DND-41 (cell line): Measurements from ENCODE around the gene RITA1.

ENCODE experiments used
- ATAC-seq: fragments of 200-7000 bp; cut with Tn5 transposase; 3 replicates; pipeline ENCODE4 v1.9.1; 2021; ENCODE audit warnings: low read depth; ENCODE audit not compliant: insufficient read depth
- DNase-seq: peaks from one replicate; pipeline ENCODE4 v3.0.0-alpha.2; 2020
- H2AFZ ChIP-seq: 2 replicates; pipeline ENCODE4 v1.6.0; 2012; ENCODE audit warnings: low read depth, low read length
- H3K27ac ChIP-seq: 2 replicates; pipeline ENCODE4 v1.5.1; 2012; ENCODE audit warnings: low read length, inconsistent platforms
- H3K27me3 ChIP-seq: fragments of 200-600 bp; sonication (generic); 2 replicates; pipeline ENCODE4 v1.6.0; 2012; ENCODE audit warnings: low read length, mild to moderate bottlenecking, inconsistent platforms; ENCODE audit not compliant: insufficient read depth, poor library complexity
- H3K36me3 ChIP-seq: 2 replicates; pipeline ENCODE4 v1.5.1; 2012; ENCODE audit warnings: low read length, inconsistent platforms; ENCODE audit not compliant: insufficient read depth
- H3K4me1 ChIP-seq: 2 replicates; pipeline ENCODE4 v1.5.1; 2012; ENCODE audit warnings: mild to moderate bottlenecking, low read length; ENCODE audit not compliant: insufficient read depth
- H3K4me2 ChIP-seq: 2 replicates; pipeline ENCODE4 v1.6.0; 2012; ENCODE audit warnings: mild to moderate bottlenecking, moderate library complexity, low read length, inconsistent platforms; ENCODE audit not compliant: insufficient read depth
- H3K4me3 ChIP-seq, 2 experiments: fragments of 200-600 bp in 1 of 2; shearing (Covaris generic) in 1 of 2; 2 replicates each; pipeline ENCODE4 v1.5.1; 2012 to 2016; ENCODE audit warnings: inconsistent platforms in 2 of 2, low read length in 2 of 2, mild to moderate bottlenecking in 2 of 2, low read depth in 1 of 2, moderate library complexity in 1 of 2
- H3K79me2 ChIP-seq: 2 replicates; pipeline ENCODE4 v1.6.0; 2012; ENCODE audit warnings: low read length, inconsistent platforms; ENCODE audit not compliant: insufficient read depth
- H3K9ac ChIP-seq: 2 replicates; pipeline ENCODE4 v1.6.0; 2012; ENCODE audit warnings: low read depth, mild to moderate bottlenecking, inconsistent platforms, low read length, moderate library complexity
- H3K9me3 ChIP-seq: 2 replicates; pipeline ENCODE4 v1.5.1; 2012; ENCODE audit warnings: low read length, moderate library complexity, mild to moderate bottlenecking, inconsistent platforms; ENCODE audit not compliant: insufficient read depth, severe bottlenecking
- H4K20me1 ChIP-seq: 2 replicates; pipeline ENCODE4 v1.6.0; 2012; ENCODE audit warnings: low read length; ENCODE audit not compliant: insufficient read depth
- EZH2 ChIP-seq: IDR thresholded peaks from 3 replicates; pipeline ENCODE4 v1.6.1; 2012; ENCODE audit warnings: borderline replicate concordance, low read depth, mild to moderate bottlenecking, moderate library complexity, low read length, inconsistent platforms; ENCODE audit not compliant: severe bottlenecking
- TF ChIP-seq, protein P1 (sequence below): IDR thresholded peaks from 2 replicates; pipeline ENCODE4 v1.5.1; 2012; ENCODE audit warnings: borderline replicate concordance, low read length, moderate library complexity, mild to moderate bottlenecking; ENCODE audit not compliant: poor library complexity, severe bottlenecking; ENCODE audit errors: extremely low read depth

RITA1 gene

DNA sequence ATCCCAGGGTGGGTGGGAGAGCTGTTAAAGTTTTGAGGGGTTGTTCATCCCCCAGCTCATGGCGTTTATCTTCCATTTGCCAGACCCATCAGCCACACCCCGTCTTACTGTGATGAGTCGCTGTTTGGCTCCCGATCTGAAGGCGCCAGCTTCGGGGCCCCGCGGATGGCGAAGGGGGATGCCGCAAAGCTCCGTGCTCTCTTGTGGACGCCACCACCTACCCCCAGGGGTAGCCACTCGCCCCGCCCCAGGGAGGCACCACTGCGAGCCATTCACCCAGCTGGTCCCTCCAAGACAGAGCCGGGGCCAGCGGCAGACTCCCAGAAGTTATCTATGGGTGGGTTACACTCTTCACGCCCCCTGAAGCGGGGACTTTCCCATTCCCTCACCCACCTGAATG is 5.7 kb downstream of the RITA1 start:
- H3K9me3 ChIP-seq = no peaks in the 10 kb centered on the region
- no peak overlapping the region for H3K9ac ChIP-seq
- H4K20me1 ChIP-seq = peaks cover 9% of the 10 kb centered on the region; the same call in 1 of the 2 replicates
- H3K36me3 ChIP-seq = peaks cover 55% of the 10 kb centered on the region
- peaks cover 29% of the 10 kb centered on the region for H3K79me2 ChIP-seq
- no peaks in the 10 kb centered on the region for H3K27me3 ChIP-seq
- no peak overlapping the region for H3K4me3 ChIP-seq
- H2AFZ ChIP-seq = no peak overlapping the region
- no peak for DNase-seq
- ATAC-seq = no peak
- H3K4me1 ChIP-seq = peaks cover 16% of the 10 kb centered on the region
- TF ChIP-seq, protein P1, sequence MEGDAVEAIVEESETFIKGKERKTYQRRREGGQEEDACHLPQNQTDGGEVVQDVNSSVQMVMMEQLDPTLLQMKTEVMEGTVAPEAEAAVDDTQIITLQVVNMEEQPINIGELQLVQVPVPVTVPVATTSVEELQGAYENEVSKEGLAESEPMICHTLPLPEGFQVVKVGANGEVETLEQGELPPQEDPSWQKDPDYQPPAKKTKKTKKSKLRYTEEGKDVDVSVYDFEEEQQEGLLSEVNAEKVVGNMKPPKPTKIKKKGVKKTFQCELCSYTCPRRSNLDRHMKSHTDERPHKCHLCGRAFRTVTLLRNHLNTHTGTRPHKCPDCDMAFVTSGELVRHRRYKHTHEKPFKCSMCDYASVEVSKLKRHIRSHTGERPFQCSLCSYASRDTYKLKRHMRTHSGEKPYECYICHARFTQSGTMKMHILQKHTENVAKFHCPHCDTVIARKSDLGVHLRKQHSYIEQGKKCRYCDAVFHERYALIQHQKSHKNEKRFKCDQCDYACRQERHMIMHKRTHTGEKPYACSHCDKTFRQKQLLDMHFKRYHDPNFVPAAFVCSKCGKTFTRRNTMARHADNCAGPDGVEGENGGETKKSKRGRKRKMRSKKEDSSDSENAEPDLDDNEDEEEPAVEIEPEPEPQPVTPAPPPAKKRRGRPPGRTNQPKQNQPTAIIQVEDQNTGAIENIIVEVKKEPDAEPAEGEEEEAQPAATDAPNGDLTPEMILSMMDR = no peak
- TF ChIP-seq EZH2 = no peak
- H3K27ac ChIP-seq = no peak overlapping the region
- H3K4me2 ChIP-seq = no peak overlapping the region

GRCh38 chr12:113194971-113195391 is 9.5 kb downstream of the RITA1 start:
- H3K9me3 ChIP-seq = no peaks in the 10 kb centered on the region
- H3K79me2 ChIP-seq = no peaks in the 10 kb centered on the region
- H3K27ac ChIP-seq = no peak overlapping the region
- no peaks in the 10 kb centered on the region for H3K4me1 ChIP-seq
- no peak overlapping the region for H3K4me2 ChIP-seq
- no peak overlapping the region for H3K4me3 ChIP-seq
- peaks cover 29% of the 10 kb centered on the region for H3K36me3 ChIP-seq
- H3K27me3 ChIP-seq = no peaks in the 10 kb centered on the region
- H4K20me1 ChIP-seq = 0 out of 2 replicates have a peak, but pooled peaks cover 4% of the 10 kb centered on the region
- no peak overlapping the region for H2AFZ ChIP-seq
- DNase-seq (no peak), ATAC-seq (no peak)
- TF ChIP-seq EZH2 = no peak
- TF ChIP-seq, protein P1 = no peak
- no peak overlapping the region for H3K9ac ChIP-seq

DNA sequence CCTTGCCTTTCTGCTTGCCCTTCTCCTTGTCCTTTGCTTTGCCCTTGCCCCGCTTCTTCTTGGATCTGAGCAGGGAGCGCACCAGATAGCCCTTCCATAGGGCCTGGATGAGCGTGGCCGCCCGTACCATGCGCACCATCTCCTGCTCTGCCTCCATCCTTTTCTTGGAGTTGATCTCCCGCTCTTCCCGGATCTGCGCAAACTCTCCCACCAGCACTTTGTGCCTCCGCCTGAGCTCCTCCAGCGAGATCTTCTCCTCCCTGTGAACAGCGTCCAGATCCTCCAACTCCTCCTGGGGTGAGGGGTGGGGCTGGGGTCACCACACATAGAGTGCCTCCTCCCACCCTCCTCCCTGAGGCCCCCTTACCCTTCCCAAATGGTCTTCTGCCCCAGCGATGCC is 10.1 kb downstream of the RITA1 start:
- H3K4me3 ChIP-seq = no peak overlapping the region
- no peak overlapping the region for H3K27ac ChIP-seq
- no peak overlapping the region for H3K4me2 ChIP-seq
- ATAC-seq (no peak), DNase-seq (no peak)
- H3K9me3 ChIP-seq = no peaks in the 10 kb centered on the region
- H3K27me3 ChIP-seq = no peaks in the 10 kb centered on the region
- no peak overlapping the region for H2AFZ ChIP-seq
- peaks cover 24% of the 10 kb centered on the region for H3K36me3 ChIP-seq
- TF ChIP-seq, protein P1 = no peak
- no peak for TF ChIP-seq EZH2
- H3K79me2 ChIP-seq = no peaks in the 10 kb centered on the region
- 0 out of 2 replicates have a peak, but pooled peaks cover 4% of the 10 kb centered on the region for H4K20me1 ChIP-seq
- no peak overlapping the region for H3K9ac ChIP-seq
- no peaks in the 10 kb centered on the region for H3K4me1 ChIP-seq

DNA sequence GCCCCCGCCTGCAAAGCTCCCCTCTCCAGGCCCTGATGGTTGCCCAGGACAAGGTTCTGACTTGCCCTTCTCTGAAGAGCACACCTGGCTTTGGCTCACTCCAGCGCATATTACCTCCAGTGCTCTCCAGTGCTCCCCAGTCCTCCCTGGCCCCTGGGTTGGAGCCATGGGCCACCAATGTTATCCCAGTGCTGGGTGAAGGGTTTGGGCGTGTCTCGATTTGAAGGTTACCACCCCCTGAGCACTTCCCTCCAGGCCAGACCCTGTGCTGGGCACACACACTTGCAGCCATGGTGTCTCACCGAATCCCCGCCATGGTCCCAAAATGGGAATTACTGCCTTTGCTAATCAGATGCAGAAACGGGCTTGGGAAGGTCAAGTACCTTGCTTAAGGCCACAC is 11.1 kb downstream of the RITA1 start:
- Histone ChIP-seq H3K4me2 (no peak overlapping the region), H3K27ac (no peak overlapping the region), H3K9me3 (no peaks in the 10 kb centered on the region), H3K4me1 (no peaks in the 10 kb centered on the region), H3K36me3 (peaks cover 14% of the 10 kb centered on the region), H4K20me1 (no peaks in the 10 kb centered on the region), H3K9ac (no peak overlapping the region), H3K4me3 (no peak overlapping the region), H3K79me2 (no peaks in the 10 kb centered on the region), H2AFZ (no peak overlapping the region), H3K27me3 (no peaks in the 10 kb centered on the region)
- ATAC-seq = peak; percentile 6; the same call in 1 of the 3 replicates
- no peak for TF ChIP-seq EZH2
- TF ChIP-seq, protein P1 = no peak
- DNase-seq = no peak
